Osteocyte (in vitro differentiated cells): ENCODE measurements around the gene LRRC27. TPM values are rescaled to one million over a fixed set of nuclear protein-coding genes. Genes with fewer than 3 reads are reported as not detected.
"Not testable (repeated sequence)": the region's sequence is repeated elsewhere in the genome, so short reads cannot be mapped to it uniquely, and the experiment has no call there.

Experiments
- DNase-seq: peaks from one replicate; pipeline ENCODE4 v3.0.0; 2021; ENCODE audit warnings: mixed read lengths; ENCODE audit not compliant: unreplicated experiment; ENCODE audit errors: extremely low spot score
- H3K27ac Mint-ChIP-seq: one replicate; pipeline ENCODE4 v1.8.0; 2021; ENCODE audit warnings: mild to moderate bottlenecking, mixed read lengths; ENCODE audit not compliant: unreplicated experiment
- H3K27me3 Mint-ChIP-seq: one replicate; pipeline ENCODE4 v1.8.0; 2021; ENCODE audit warnings: mixed read lengths; ENCODE audit not compliant: unreplicated experiment
- H3K36me3 Mint-ChIP-seq: one replicate; pipeline ENCODE4 v1.8.0; 2021; ENCODE audit warnings: mixed read lengths; ENCODE audit not compliant: unreplicated experiment
- H3K4me1 Mint-ChIP-seq: one replicate; pipeline ENCODE4 v1.8.0; 2021; ENCODE audit warnings: mixed read lengths; ENCODE audit not compliant: unreplicated experiment
- H3K4me3 Mint-ChIP-seq: one replicate; pipeline ENCODE4 v1.8.0; 2021; ENCODE audit warnings: mild to moderate bottlenecking, moderate library complexity, mixed read lengths; ENCODE audit not compliant: unreplicated experiment
- H3K9me3 Mint-ChIP-seq: one replicate; pipeline ENCODE4 v1.8.0; 2021; ENCODE audit warnings: mixed read lengths; ENCODE audit not compliant: unreplicated experiment
- total RNA-seq: library from RNA; stranded (reverse); gene quantifications from 2 replicates; pipeline ENCODE4 v1.2.1, GENCODE V29; 2021
- TF ChIP-seq, protein P1 (sequence below): fragments of 200-600 bp; sonication (generic); IDR thresholded peaks from 2 replicates; pipeline ENCODE4 v1.5.0; 2021; ENCODE audit warnings: antibody characterized with exemption, mild to moderate bottlenecking, moderate library complexity

LRRC27 gene
- total RNA-seq, 1 donor from 2014 or later: 18.9 TPM

GRCh38 chr10:132294561-132295318 is 37.3 kb upstream of the LRRC27 start:
- H3K9me3 Mint-ChIP-seq: no peaks in the 10 kb centered on the region
- TF ChIP-seq, protein P1, sequence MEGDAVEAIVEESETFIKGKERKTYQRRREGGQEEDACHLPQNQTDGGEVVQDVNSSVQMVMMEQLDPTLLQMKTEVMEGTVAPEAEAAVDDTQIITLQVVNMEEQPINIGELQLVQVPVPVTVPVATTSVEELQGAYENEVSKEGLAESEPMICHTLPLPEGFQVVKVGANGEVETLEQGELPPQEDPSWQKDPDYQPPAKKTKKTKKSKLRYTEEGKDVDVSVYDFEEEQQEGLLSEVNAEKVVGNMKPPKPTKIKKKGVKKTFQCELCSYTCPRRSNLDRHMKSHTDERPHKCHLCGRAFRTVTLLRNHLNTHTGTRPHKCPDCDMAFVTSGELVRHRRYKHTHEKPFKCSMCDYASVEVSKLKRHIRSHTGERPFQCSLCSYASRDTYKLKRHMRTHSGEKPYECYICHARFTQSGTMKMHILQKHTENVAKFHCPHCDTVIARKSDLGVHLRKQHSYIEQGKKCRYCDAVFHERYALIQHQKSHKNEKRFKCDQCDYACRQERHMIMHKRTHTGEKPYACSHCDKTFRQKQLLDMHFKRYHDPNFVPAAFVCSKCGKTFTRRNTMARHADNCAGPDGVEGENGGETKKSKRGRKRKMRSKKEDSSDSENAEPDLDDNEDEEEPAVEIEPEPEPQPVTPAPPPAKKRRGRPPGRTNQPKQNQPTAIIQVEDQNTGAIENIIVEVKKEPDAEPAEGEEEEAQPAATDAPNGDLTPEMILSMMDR: no peak
- H3K4me1 Mint-ChIP-seq: peaks cover 5% of the 10 kb centered on the region
- H3K4me3 Mint-ChIP-seq: no peak overlapping the region
- H3K36me3 Mint-ChIP-seq: no peaks in the 10 kb centered on the region
- no peak for DNase-seq
- peaks cover 6% of the 10 kb centered on the region for H3K27me3 Mint-ChIP-seq
- H3K27ac Mint-ChIP-seq: no peak overlapping the region

- DNase-seq, H3K4me3 Mint-ChIP-seq, H3K27me3 Mint-ChIP-seq: not testable (repeated sequence)
These were observed 36.5 kb upstream of the LRRC27 start for GRCh38 chr10:132295481-132295880.

GRCh38 chr10:132296666-132297443 is 35.1 kb upstream of the LRRC27 start:
- no peak overlapping the region for H3K27ac Mint-ChIP-seq

More at GRCh38 chr10:132295481-132295880, 36.5 kb upstream of the LRRC27 start:
- not testable (repeated sequence) for H3K4me1 Mint-ChIP-seq, H3K36me3 Mint-ChIP-seq, H3K27ac Mint-ChIP-seq, H3K9me3 Mint-ChIP-seq

DNA sequence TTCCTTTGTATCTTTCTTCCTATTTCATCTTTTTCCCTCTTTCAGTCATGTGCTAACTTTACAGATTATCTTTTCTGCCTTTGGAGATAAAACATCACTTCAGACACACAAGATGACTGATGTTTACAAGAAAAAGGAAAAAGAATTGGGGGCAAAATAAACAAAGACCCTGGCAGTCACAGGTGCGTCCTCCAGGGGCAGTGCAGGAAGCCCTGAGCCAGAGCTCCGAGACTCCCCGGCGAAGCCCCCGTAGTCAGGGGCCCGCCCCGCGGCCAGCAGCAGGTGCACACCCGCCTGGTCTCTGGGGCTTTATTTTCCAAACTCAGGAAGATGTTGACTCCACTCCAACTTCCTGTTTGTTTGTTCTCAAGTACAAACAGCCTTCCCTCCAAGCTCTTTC is 34.5 kb upstream of the LRRC27 start:
- no peak overlapping the region for H3K4me3 Mint-ChIP-seq
- TF ChIP-seq, protein P1: no peak
- H3K4me1 Mint-ChIP-seq: peaks cover 5% of the 10 kb centered on the region
- H3K9me3 Mint-ChIP-seq: no peaks in the 10 kb centered on the region
- no peaks in the 10 kb centered on the region for H3K36me3 Mint-ChIP-seq
- no peaks in the 10 kb centered on the region for H3K27me3 Mint-ChIP-seq
- H3K27ac Mint-ChIP-seq: no peak overlapping the region
- no peak for DNase-seq

More at GRCh38 chr10:132296666-132297443, 35.1 kb upstream of the LRRC27 start:
- H3K36me3 Mint-ChIP-seq: no peaks in the 10 kb centered on the region
- no peak overlapping the region for H3K4me3 Mint-ChIP-seq
- TF ChIP-seq, protein P1: no peak
- no peak for DNase-seq
- H3K9me3 Mint-ChIP-seq: no peaks in the 10 kb centered on the region
- H3K27me3 Mint-ChIP-seq: no peaks in the 10 kb centered on the region
- peaks cover 5% of the 10 kb centered on the region for H3K4me1 Mint-ChIP-seq

DNA sequence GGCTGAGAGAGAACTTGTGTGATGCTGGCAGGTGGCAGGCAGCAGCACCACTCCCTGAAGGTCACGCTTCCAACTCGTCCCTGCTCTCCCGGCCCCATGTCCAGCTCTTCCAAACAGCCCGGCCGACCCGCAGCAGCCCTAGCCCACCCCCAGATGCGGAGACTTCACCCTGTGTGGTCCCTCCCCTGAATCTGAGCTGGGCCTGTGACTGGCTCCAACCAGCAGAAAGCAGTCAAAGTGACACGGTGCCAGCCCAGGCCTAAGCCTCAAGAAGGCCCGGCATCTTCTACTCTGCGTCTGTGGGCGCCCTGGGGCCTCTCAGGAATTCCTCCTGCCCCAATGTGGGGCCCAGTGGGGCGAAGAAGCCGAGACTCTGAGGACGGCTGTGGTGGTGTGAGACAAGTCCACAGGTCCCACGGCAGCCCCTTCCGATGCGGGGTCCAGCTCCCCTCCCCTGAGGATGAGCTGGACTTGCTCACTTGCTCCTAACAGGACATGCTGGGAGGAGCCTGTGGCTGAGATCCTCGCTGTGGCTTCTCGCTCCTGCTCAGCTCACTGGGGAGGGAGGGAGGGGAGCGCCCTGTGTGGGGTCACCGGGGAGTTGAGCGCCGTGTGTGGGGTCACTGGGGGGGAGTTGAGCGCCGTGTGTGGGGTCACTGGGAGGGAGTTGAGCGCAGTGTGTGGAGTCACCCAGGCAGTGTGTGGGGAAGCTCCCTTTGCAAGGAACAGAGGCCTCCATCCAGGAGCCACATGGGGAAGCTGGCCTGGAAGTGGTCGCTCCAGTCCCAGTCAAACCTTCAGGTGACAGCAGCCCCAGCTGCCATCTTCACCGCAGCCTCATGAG is 33.7 kb upstream of the LRRC27 start:
- DNase-seq: no peak
- no peaks in the 10 kb centered on the region for H3K9me3 Mint-ChIP-seq
- H3K27ac Mint-ChIP-seq: no peak overlapping the region
- H3K27me3 Mint-ChIP-seq: no peaks in the 10 kb centered on the region
- TF ChIP-seq, protein P1: no peak
- H3K4me1 Mint-ChIP-seq: peaks cover 5% of the 10 kb centered on the region
- H3K4me3 Mint-ChIP-seq: no peak overlapping the region
- no peaks in the 10 kb centered on the region for H3K36me3 Mint-ChIP-seq
